ENCODE measurements around the gene COPS8.

The COPS8 gene

GRCh38 chr2:237113026-237113795 is 27.5 kb downstream of the COPS8 start:
- POLR2A ChIA-PET, result no interaction called here
- CTCF ChIA-PET, result interaction anchor here (1.1 kb wide), 1 partner anchor 12 kb away, joined by 3 read pairs; no protein-coding TSS in a partner anchor
- DNase-seq (ENCODE audit: extremely low spot score), result no peak
- TF ChIP-seq, protein P1, sequence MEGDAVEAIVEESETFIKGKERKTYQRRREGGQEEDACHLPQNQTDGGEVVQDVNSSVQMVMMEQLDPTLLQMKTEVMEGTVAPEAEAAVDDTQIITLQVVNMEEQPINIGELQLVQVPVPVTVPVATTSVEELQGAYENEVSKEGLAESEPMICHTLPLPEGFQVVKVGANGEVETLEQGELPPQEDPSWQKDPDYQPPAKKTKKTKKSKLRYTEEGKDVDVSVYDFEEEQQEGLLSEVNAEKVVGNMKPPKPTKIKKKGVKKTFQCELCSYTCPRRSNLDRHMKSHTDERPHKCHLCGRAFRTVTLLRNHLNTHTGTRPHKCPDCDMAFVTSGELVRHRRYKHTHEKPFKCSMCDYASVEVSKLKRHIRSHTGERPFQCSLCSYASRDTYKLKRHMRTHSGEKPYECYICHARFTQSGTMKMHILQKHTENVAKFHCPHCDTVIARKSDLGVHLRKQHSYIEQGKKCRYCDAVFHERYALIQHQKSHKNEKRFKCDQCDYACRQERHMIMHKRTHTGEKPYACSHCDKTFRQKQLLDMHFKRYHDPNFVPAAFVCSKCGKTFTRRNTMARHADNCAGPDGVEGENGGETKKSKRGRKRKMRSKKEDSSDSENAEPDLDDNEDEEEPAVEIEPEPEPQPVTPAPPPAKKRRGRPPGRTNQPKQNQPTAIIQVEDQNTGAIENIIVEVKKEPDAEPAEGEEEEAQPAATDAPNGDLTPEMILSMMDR (IDR thresholded peaks at IDR 0.05; ENCODE audit: control extremely low read depth, extremely low read depth, low read depth, missing control alignments), result no peak

DNA sequence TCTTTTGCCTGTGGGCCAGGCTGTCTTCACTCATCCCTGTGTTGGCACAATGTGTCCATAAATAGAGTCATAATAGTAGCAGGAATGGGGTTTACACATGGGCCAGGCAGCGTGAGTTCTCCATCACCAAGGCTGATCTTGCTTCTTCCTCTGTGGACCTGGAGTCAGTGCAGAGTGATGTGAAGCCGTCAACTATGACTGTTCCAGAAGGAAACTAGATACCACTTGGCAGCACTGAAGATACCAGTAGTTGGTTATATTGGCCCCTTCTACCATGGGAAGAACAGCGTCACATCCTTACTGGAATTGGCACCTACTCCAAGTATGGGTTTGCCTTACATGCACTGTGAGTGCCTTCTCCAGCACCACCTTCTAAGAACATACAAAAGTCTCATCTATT is 30.2 kb downstream of the COPS8 start:
- ChIA-PET POLR2A (no interaction called here), CTCF (interaction anchor here (1.2 kb wide), 1 partner anchor 12 kb away, joined by 3 read pairs; no protein-coding TSS in a partner anchor)
- DNase-seq (ENCODE audit: extremely low spot score), result no peak

DNA sequence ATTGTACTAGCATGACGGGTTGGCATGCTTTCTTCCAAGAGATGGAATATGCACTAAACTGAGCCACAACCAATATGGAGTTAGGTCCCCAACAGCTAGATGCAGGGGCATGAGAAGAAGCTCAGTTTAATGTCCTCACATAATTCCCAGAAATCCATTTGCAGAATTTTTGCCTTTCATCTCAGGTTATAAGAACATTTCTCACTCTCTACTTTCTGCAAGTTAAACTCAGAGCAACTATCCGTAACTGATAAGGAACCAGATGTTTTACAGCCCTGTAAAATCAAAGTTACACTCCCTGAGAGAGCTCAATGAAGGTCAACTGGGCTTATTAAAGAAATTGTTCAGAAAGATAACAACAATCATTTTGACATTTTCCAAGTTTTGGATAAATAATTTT is 30.7 kb downstream of the COPS8 start:
- ChIA-PET POLR2A (no interaction called here), CTCF (interaction anchor here (1.2 kb wide), 1 partner anchor 12 kb away, joined by 3 read pairs; no protein-coding TSS in a partner anchor)
- no peak for DNase-seq (ENCODE audit: extremely low spot score)
- TF ChIP-seq, protein P1 (IDR thresholded peaks at IDR 0.05; ENCODE audit: control extremely low read depth, extremely low read depth, low read depth, missing control alignments), result no peak

More for the DNA sequence above, 30.2 kb downstream of the COPS8 start:
- TF ChIP-seq, protein P1 (IDR thresholded peaks at IDR 0.05; ENCODE audit: control extremely low read depth, extremely low read depth, low read depth, missing control alignments), result no peak

DNA sequence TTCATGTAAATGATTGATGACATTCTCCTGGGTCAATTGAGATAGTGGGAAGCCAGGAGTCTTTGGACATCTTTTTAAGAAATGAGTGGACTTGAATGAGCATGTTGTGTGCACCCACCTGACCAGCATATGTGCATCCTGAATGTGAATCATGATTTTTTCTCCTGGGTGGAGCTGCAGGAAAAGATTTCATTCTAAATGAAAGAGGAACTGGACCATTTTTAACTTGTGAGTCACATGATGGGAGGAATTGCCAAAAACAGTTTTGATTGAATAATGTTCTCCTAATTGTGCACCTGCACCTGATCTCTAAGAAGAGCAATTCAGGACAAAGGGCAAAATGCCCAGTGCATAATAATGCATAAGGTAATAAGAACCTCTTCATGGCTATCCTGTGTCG is 32.3 kb downstream of the COPS8 start:
- DNase-seq (ENCODE audit: extremely low spot score), result no peak
- ChIA-PET CTCF (interaction anchor here (0.9 kb wide), 1 partner anchor 31 kb away, joined by 3 read pairs; no protein-coding TSS in a partner anchor), POLR2A (no interaction called here)
- TF ChIP-seq, protein P1 (IDR thresholded peaks at IDR 0.05; ENCODE audit: control extremely low read depth, extremely low read depth, low read depth, missing control alignments), result no peak

GRCh38 chr2:237118561-237119155 is 33.0 kb downstream of the COPS8 start:
- TF ChIP-seq, protein P1 (IDR thresholded peaks at IDR 0.05; ENCODE audit: control extremely low read depth, extremely low read depth, low read depth, missing control alignments), result no peak
- CTCF ChIA-PET, result no interaction called here
- POLR2A ChIA-PET, result no interaction called here
- DNase-seq (ENCODE audit: extremely low spot score), result no peak

DNA sequence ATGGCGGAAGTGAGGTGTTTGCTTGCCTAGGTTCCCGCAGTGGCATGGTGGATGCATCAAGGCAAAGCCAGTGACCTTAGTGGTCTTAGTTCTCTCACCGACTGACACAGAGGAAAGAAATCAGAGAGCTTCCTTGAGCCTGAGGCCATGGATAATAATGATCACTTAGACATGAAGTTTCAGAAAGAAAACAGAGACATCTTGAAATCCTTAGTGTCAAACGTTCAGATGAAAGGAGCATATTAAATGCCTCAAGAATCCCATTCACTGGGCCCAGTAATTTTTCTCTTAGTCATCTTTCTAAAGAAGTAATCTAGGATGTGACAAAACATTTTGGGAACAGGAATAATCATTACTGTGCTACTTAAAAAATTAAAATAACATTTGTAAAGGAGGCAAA is 35.2 kb downstream of the COPS8 start:
- no peak for DNase-seq (ENCODE audit: extremely low spot score)
- TF ChIP-seq, protein P1 (IDR thresholded peaks at IDR 0.05; ENCODE audit: control extremely low read depth, extremely low read depth, low read depth, missing control alignments), result no peak
- ChIA-PET CTCF (interaction anchor here (1.4 to 3.0 kb wide), 3 partner anchors 12 to 354 kb away, joined by 5 to 19 read pairs (median 6); no protein-coding TSS in a partner anchor), POLR2A (no interaction called here)
